ENCODE data around the gene GTPBP6.

GTPBP6 gene

DNA sequence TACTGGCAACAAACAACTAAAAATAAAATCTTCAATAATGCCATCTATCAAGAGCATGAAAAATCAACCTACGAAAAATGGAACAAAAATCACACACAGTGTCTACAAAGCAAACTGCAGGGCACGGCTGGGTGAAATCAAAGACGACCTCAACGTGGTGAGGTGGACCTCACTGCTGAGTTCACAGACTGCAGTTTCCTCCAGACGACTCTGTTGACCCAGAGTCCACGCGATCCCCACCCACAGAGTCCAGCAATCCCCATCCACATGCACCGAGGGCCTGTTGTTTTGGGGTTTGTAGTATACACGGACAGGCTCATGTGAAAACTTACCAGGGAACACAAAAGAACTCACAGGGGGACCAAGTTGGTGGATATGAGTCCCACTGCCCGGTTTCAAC is 31.1 kb upstream of the GTPBP6 start:
- Histone ChIP-seq H3K23ac (ENCODE audit: low read length) (no peak overlapping the region), H4K12ac (ENCODE audit: low read depth, low read length) (no peak overlapping the region), H3K14ac (ENCODE audit: low read length) (no peak overlapping the region), H3K36me3 (ENCODE audit: control insufficient read depth in 1 of 2, insufficient read depth in 2 of 2, low read length in 2 of 2) (peaks cover 26 to 35% of the 10 kb centered on the region in 2 experiments), H3K18ac (ENCODE audit: low read length) (no peak overlapping the region), H3K79me2 (ENCODE audit: control insufficient read depth, insufficient read depth, low read length, poor library complexity) (peaks cover 2% of the 10 kb centered on the region), H2BK120ac (ENCODE audit: insufficient read depth, low read length, poor library complexity) (no peak overlapping the region), H2BK12ac (ENCODE audit: low read length) (no peak overlapping the region), H3K9ac (ENCODE audit: low read length) (no peak overlapping the region), H3K4ac (ENCODE audit: low read depth, low read length) (no peak overlapping the region), H3K27me3 (ENCODE audit: insufficient read depth, low read length) (no peaks in the 10 kb centered on the region), H4K91ac (ENCODE audit: low read depth, low read length) (no peak overlapping the region), H3K4me3 (ENCODE audit: low read depth, low read length) (no peak overlapping the region), H2AFZ (ENCODE audit: insufficient read depth, low read length, poor library complexity) (no peak overlapping the region), H2BK5ac (ENCODE audit: low read depth, low read length, poor library complexity) (no peak overlapping the region), H3K4me2 (ENCODE audit: low read length) (no peak overlapping the region), H3K79me1 (ENCODE audit: low read length) (peaks cover 2% of the 10 kb centered on the region), H2AK5ac (ENCODE audit: low read length) (no peak overlapping the region), H3K4me1 (ENCODE audit: control insufficient read depth in 1 of 2, insufficient read depth in 2 of 2, low read length in 2 of 2) (peaks cover 4 to 7% of the 10 kb centered on the region in 2 experiments), H3K9me3 (ENCODE audit: insufficient read depth, low read depth, low read length) (no peaks in the 10 kb centered on the region), H3K27ac (ENCODE audit: low read depth, low read length) (no peak overlapping the region), H4K8ac (ENCODE audit: low read depth, low read length) (no peak overlapping the region)
- no peak for DNase-seq
- WGBS (ENCODE audit: extremely low coverage, insufficient coverage, insufficient read length) = no CpG with 5 or more reads among the region's 10 CpGs

DNA sequence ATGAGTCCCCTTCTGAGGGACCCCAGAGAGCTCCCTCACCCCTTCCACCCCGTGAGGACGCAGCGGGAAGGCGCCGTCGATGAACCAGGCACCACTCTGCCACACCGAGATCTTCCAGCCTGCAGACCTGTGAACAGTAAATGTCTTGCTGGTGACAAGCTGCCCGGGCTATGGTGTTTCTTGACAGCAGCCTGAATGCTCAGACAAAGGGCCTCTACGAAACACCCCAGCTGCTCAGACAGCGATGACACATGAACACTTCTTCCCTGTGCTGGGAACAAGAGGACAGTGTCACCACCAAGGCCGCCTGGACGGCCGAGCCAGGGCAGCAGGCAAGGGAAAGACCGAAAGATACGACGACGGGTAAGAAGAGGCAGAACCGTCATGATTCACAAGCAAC is 30.6 kb upstream of the GTPBP6 start:
- Histone ChIP-seq H2BK5ac (ENCODE audit: low read depth, low read length, poor library complexity) (no peak overlapping the region), H2BK12ac (ENCODE audit: low read length) (no peak overlapping the region), H3K9me3 (ENCODE audit: insufficient read depth, low read depth, low read length) (peaks cover 5% of the 10 kb centered on the region), H3K4me1 (ENCODE audit: control insufficient read depth in 1 of 2, insufficient read depth in 2 of 2, low read length in 2 of 2) (peaks cover 4 to 7% of the 10 kb centered on the region in 2 experiments), H3K18ac (ENCODE audit: low read length) (peak overlapping the region; percentile 49), H2BK120ac (ENCODE audit: insufficient read depth, low read length, poor library complexity) (no peak overlapping the region), H3K79me2 (ENCODE audit: control insufficient read depth, insufficient read depth, low read length, poor library complexity) (peaks cover 2% of the 10 kb centered on the region), H3K23ac (ENCODE audit: low read length) (no peak overlapping the region), H3K4ac (ENCODE audit: low read depth, low read length) (peak overlapping the region; percentile 17), H2AFZ (ENCODE audit: insufficient read depth, low read length, poor library complexity) (no peak overlapping the region), H3K27me3 (ENCODE audit: insufficient read depth, low read length) (no peaks in the 10 kb centered on the region), H3K27ac (ENCODE audit: low read depth, low read length) (no peak overlapping the region), H4K8ac (ENCODE audit: low read depth, low read length) (no peak overlapping the region), H2AK5ac (ENCODE audit: low read length) (no peak overlapping the region), H3K14ac (ENCODE audit: low read length) (no peak overlapping the region), H3K4me3 (ENCODE audit: low read depth, low read length) (no peak overlapping the region), H4K91ac (ENCODE audit: low read depth, low read length) (no peak overlapping the region), H3K4me2 (ENCODE audit: low read length) (no peak overlapping the region), H3K36me3 (ENCODE audit: control insufficient read depth in 1 of 2, insufficient read depth in 2 of 2, low read length in 2 of 2) (peaks cover 31 to 40% of the 10 kb centered on the region in 2 experiments), H4K12ac (ENCODE audit: low read depth, low read length) (peak overlapping the region; percentile 28), H3K9ac (ENCODE audit: low read length) (no peak overlapping the region), H3K79me1 (ENCODE audit: low read length) (peaks cover 2% of the 10 kb centered on the region)
- no peak for DNase-seq
- no CpG with 5 or more reads among the region's 18 CpGs for WGBS (ENCODE audit: extremely low coverage, insufficient coverage, insufficient read length)

DNA sequence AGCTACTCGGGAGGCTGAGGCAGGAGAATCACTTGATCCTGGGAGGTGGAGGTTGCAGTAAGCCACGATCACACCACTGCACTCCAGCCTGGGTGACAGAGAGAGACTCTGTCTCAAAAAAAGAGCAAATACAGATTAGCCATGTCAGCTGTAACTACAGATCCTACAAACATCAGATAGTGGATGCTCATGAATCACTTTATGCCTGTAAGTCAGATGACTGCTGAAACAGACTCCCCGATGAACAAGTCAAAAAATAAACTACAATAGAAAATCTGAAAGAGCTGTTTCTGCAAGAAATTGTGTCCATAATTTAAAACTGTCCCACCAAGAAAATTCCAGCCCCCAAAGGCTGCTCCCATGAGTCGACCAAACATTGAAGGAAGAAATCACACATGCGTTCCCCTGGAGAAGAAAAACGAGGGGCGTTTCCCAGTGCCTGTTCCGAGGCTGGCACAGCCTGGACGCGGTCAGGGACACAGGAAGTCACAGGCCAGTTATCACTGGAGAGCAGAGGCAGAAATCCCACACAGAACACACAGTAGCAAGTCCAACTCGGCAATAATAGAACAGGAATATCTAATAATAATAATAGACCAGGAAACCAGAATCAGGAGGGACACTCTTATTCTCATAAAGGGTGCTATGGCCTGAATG is 30.0 kb upstream of the GTPBP6 start:
- no peak overlapping the region for H3K27ac ChIP-seq (ENCODE audit: low read depth, low read length)
- H3K79me2 ChIP-seq (ENCODE audit: control insufficient read depth, insufficient read depth, low read length, poor library complexity) = peaks cover 2% of the 10 kb centered on the region
- H4K12ac ChIP-seq (ENCODE audit: low read depth, low read length) = no peak overlapping the region
- H3K4me3 ChIP-seq (ENCODE audit: low read depth, low read length) = no peak overlapping the region
- no peak overlapping the region for H2BK120ac ChIP-seq (ENCODE audit: insufficient read depth, low read length, poor library complexity)
- H3K23ac ChIP-seq (ENCODE audit: low read length) = no peak overlapping the region
- H3K4ac ChIP-seq (ENCODE audit: low read depth, low read length) = peak overlapping the region; percentile 17
- peaks cover 5% of the 10 kb centered on the region for H3K9me3 ChIP-seq (ENCODE audit: insufficient read depth, low read depth, low read length)
- no peak for DNase-seq
- H4K8ac ChIP-seq (ENCODE audit: low read depth, low read length) = no peak overlapping the region
- H4K91ac ChIP-seq (ENCODE audit: low read depth, low read length) = no peak overlapping the region
- no peak overlapping the region for H2BK5ac ChIP-seq (ENCODE audit: low read depth, low read length, poor library complexity)
- peaks cover 32 to 45% of the 10 kb centered on the region in 2 experiments for H3K36me3 ChIP-seq (ENCODE audit: control insufficient read depth in 1 of 2, insufficient read depth in 2 of 2, low read length in 2 of 2)
- peaks cover 4 to 7% of the 10 kb centered on the region in 2 experiments for H3K4me1 ChIP-seq (ENCODE audit: control insufficient read depth in 1 of 2, insufficient read depth in 2 of 2, low read length in 2 of 2)
- H2AK5ac ChIP-seq (ENCODE audit: low read length) = no peak overlapping the region
- no peaks in the 10 kb centered on the region for H3K27me3 ChIP-seq (ENCODE audit: insufficient read depth, low read length)
- WGBS (ENCODE audit: extremely low coverage, insufficient coverage, insufficient read length) = no CpG with 5 or more reads among the region's 11 CpGs
- no peak overlapping the region for H2BK12ac ChIP-seq (ENCODE audit: low read length)
- H3K14ac ChIP-seq (ENCODE audit: low read length) = no peak overlapping the region
- H3K18ac ChIP-seq (ENCODE audit: low read length) = peak overlapping the region; percentile 49
- H3K4me2 ChIP-seq (ENCODE audit: low read length) = no peak overlapping the region
- peaks cover 2% of the 10 kb centered on the region for H3K79me1 ChIP-seq (ENCODE audit: low read length)
- H3K9ac ChIP-seq (ENCODE audit: low read length) = no peak overlapping the region
- H2AFZ ChIP-seq (ENCODE audit: insufficient read depth, low read length, poor library complexity) = no peak overlapping the region

DNA sequence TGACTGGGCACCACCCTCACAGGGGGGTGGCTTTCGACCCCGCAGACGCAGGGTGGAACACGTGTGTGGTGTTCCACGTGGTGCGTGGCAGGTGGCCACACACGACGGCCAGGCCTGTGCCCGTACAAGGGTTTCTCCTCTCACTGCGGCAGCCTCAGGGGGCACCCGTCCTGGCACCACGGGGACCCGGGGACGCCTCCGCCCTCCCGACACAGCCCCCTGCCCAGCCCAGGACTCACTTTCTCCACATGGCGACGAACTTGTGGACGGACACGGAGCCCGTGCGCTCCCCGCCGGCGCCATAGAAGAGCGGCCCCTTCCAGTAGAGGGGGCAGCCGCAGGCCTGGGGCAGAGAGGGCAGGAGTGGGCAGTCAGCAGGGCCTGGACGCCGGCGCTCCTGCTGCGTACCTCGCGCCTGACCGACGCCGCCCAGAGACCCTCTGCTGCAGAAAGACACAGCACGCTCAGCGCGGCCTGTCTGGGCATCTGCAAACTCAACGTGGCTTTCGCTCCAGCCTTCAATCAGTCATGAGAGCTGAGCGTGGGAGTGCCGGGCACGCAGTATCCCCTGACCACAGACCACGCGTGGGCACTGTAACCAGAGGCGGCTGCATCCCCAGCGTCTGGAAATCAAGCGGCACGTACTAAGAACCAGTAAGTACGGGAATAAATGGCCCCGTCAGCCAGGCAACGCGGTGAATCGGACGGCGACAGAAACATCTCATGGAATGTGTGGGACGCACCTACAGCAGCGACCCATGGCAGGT is 28.9 kb upstream of the GTPBP6 start:
- Histone ChIP-seq H2AK5ac (ENCODE audit: low read length) (no peak overlapping the region), H3K79me2 (ENCODE audit: control insufficient read depth, insufficient read depth, low read length, poor library complexity) (peaks cover 2% of the 10 kb centered on the region), H3K4ac (ENCODE audit: low read depth, low read length) (no peak overlapping the region), H2AFZ (ENCODE audit: insufficient read depth, low read length, poor library complexity) (no peak overlapping the region), H3K36me3 (ENCODE audit: control insufficient read depth in 1 of 2, insufficient read depth in 2 of 2, low read length in 2 of 2) (peaks cover 29 to 43% of the 10 kb centered on the region in 2 experiments), H3K18ac (ENCODE audit: low read length) (no peak overlapping the region), H3K9ac (ENCODE audit: low read length) (no peak overlapping the region), H3K9me3 (ENCODE audit: insufficient read depth, low read depth, low read length) (peaks cover 5% of the 10 kb centered on the region), H3K4me3 (ENCODE audit: low read depth, low read length) (no peak overlapping the region), H3K14ac (ENCODE audit: low read length) (no peak overlapping the region), H2BK5ac (ENCODE audit: low read depth, low read length, poor library complexity) (no peak overlapping the region), H4K91ac (ENCODE audit: low read depth, low read length) (no peak overlapping the region), H3K23ac (ENCODE audit: low read length) (no peak overlapping the region), H2BK120ac (ENCODE audit: insufficient read depth, low read length, poor library complexity) (no peak overlapping the region), H3K27ac (ENCODE audit: low read depth, low read length) (no peak overlapping the region), H4K8ac (ENCODE audit: low read depth, low read length) (no peak overlapping the region), H4K12ac (ENCODE audit: low read depth, low read length) (no peak overlapping the region), H3K27me3 (ENCODE audit: insufficient read depth, low read length) (no peaks in the 10 kb centered on the region), H3K79me1 (ENCODE audit: low read length) (peaks cover 2% of the 10 kb centered on the region), H2BK12ac (ENCODE audit: low read length) (no peak overlapping the region), H3K4me1 (ENCODE audit: control insufficient read depth in 1 of 2, insufficient read depth in 2 of 2, low read length in 2 of 2) (peaks cover 4 to 7% of the 10 kb centered on the region in 2 experiments), H3K4me2 (ENCODE audit: low read length) (no peak overlapping the region)
- no CpG with 5 or more reads among the region's 59 CpGs for WGBS (ENCODE audit: extremely low coverage, insufficient coverage, insufficient read length)
- no peak for DNase-seq
